Activated T-helper 17 cell treated with anti-CD3 and anti-CD28 coated beads, Interleukin-2, amount 50 U/mL, for 72 hours (primary cell): Measurements from ENCODE around the gene NFE2L2. TPM values are rescaled to one million over a fixed set of nuclear protein-coding genes. Genes with fewer than 3 reads are reported as not detected.
A peak's percentile ranks its signal among the peaks of the same experiment; 100 is the strongest.
"Not testable (repeated sequence)": the region's sequence is repeated elsewhere in the genome, so short reads cannot be mapped to it uniquely, and the experiment has no call there.

ENCODE experiments used
- ATAC-seq: fragments of 150-1000 bp; cut with Tn5 transposase; replicated peaks from 2 replicates; pipeline ENCODE4 v1.10.0; 2021; ENCODE audit warnings: mild to moderate bottlenecking, moderate library complexity
- H3K27ac Mint-ChIP-seq: one replicate; pipeline ENCODE4 v1.8.0; 2022; ENCODE audit warnings: mixed read lengths
- H3K27me3 Mint-ChIP-seq: one replicate; pipeline ENCODE4 v1.8.0; 2022; ENCODE audit warnings: mixed read lengths
- H3K36me3 Mint-ChIP-seq: one replicate; pipeline ENCODE4 v1.8.0; 2022; ENCODE audit warnings: low read depth, mild to moderate bottlenecking, mixed read lengths
- H3K4me1 Mint-ChIP-seq: one replicate; pipeline ENCODE4 v1.8.0; 2022; ENCODE audit warnings: mixed read lengths
- H3K4me3 Mint-ChIP-seq: one replicate; pipeline ENCODE4 v1.8.0; 2022; ENCODE audit warnings: mild to moderate bottlenecking, mixed read lengths
- H3K9me3 Mint-ChIP-seq: one replicate; pipeline ENCODE4 v1.8.0; 2022; ENCODE audit warnings: mixed read lengths
- total RNA-seq, 2 donors: library from RNA; stranded (reverse); gene quantifications; one replicate each; pipeline ENCODE4 v1.2.3, GENCODE V29; 2022

Gene NFE2L2
- total RNA-seq, 2 donors from 2014 or later = 39.3 to 49.4 TPM

DNA sequence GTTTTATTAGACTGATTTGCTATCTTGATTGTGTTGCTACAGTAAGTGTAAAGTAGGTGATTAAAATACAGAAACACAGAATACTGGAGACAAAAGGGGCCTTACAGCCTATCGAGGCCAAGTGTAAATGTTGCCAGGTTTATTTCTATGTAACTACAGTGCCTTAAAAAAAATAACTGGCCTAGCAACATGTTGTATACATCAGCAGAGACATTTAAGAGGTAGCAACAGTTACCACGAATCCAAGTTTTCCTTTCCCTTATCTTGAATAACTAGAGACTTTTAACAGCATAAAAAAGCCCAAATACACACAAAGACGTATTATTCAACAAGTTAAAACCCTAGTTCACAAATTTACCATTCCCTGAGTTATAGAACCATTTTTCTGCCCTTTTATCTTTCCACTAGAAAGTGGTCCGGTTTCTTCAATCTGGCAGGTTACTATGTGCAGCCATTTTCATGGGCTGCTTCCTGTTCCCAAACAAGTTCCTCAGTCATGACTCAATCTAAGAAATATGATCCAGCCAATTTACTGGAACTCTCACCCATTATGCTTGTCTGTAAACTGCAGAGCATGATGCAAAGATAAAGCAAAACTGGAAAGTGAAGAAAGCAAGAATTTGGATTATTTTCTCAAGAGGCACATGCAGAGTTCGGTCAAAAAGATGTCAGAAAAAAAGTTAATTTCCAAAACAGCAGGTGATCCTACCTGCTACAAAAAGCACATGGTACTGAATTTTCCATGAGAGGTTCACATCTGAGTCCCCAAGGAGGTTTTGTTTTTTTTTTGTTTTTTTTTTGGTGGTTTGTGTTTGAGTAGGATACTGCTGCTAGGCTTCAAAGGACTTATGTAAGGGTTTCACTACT is 22.2 kb downstream of the NFE2L2 start:
- Mint-ChIP-seq H3K9me3 (no peaks in the 10 kb centered on the region), H3K27me3 (no peaks in the 10 kb centered on the region), H3K4me3 (peak overlapping the region; percentile 63), H3K4me1 (peaks cover 62% of the 10 kb centered on the region), H3K36me3 (peaks cover 65% of the 10 kb centered on the region), H3K27ac (peak overlapping the region; percentile 91)
- no peak for ATAC-seq

- peak; percentile 16 for ATAC-seq
These were observed 22.8 kb downstream of the NFE2L2 start for GRCh38 chr2:177241711-177242120.

DNA sequence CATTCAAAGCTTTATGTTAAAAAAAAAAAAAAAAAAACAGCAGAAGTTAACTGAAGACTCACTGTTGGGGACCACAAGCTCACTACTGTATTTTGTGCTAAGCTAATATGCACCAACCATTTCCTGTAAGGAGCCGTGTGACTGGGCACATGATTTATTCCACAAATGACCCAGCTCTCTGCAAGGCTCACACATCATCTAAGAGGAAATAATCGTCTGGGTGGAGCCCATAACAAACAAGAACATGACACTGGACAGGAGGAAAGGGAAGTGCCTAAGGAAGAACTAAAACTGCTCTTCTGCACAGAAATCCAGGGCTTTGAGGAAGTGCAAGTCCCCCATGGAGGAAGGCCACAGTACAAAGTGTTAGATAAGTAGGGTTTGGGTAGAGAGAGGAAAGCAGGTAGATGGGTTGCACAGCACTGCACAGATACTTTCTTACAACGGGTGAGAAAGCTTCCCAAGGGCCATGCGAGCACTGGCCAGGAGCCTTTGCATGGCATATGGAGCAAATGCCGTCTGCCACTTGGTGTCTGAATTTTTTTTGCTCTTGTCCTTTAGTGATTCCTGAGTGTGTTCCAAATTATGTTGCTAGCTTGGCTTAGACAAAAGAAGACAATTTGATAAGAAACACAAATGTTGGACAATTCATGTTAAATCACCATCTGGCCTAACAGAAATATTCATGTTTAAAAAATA is 24.4 kb downstream of the NFE2L2 start:
- Mint-ChIP-seq H3K27me3 (no peaks in the 10 kb centered on the region), H3K36me3 (peaks cover 78% of the 10 kb centered on the region), H3K27ac (peak overlapping the region; percentile 91), H3K4me3 (peak overlapping the region; percentile 63), H3K9me3 (no peaks in the 10 kb centered on the region), H3K4me1 (peaks cover 60% of the 10 kb centered on the region)
- ATAC-seq = peak; percentile 82

More at GRCh38 chr2:177241711-177242120, 22.8 kb downstream of the NFE2L2 start:
- no peaks in the 10 kb centered on the region for H3K9me3 Mint-ChIP-seq
- H3K4me1 Mint-ChIP-seq = peaks cover 62% of the 10 kb centered on the region
- peak overlapping the region; percentile 91 for H3K27ac Mint-ChIP-seq
- peaks cover 70% of the 10 kb centered on the region for H3K36me3 Mint-ChIP-seq
- no peaks in the 10 kb centered on the region for H3K27me3 Mint-ChIP-seq
- peak overlapping the region; percentile 63 for H3K4me3 Mint-ChIP-seq

DNA sequence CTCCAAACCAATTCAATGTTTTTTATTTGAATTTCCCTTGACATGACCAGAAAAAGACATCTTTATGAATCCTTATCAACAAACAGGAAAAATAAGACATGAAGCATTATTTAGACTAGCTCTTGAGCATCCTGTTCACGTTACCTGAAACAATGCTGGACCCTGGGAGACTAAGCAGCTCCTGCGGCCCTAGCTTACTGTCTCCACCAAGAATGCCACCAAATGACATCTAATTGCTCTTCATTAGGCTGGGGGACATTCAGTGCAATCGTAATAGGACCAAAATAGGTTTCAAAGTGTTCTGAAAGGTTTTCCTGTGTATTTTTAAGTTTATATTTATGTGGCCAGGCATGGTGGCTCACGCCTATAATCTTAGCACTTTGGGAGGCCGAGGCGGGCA is 25.5 kb downstream of the NFE2L2 start:
- no peak for ATAC-seq
- peaks cover 55% of the 10 kb centered on the region for H3K4me1 Mint-ChIP-seq
- H3K27me3 Mint-ChIP-seq = no peaks in the 10 kb centered on the region
- H3K4me3 Mint-ChIP-seq = peak overlapping the region; percentile 15
- peak overlapping the region; percentile 58 for H3K27ac Mint-ChIP-seq
- peaks cover 78% of the 10 kb centered on the region for H3K36me3 Mint-ChIP-seq
- no peaks in the 10 kb centered on the region for H3K9me3 Mint-ChIP-seq

DNA sequence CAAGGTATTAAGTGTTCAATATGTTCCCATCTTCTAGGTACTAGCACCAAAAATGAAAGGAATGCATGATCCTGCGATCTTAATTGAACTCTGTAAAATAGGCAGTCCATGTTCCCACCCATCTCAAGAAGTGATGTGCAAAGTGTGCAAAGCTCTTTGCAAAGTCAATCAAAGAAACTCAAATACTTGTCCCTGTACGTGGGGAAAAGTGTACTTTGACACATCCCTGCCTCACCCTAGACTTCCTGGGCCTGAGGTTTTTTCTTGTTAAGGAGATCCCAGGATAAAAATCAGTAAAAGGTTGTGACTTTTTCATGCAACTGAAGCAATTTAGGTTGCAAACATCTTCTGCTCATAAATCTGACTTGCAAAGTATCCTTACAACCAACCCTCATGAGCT is 26.6 kb downstream of the NFE2L2 start:
- Mint-ChIP-seq H3K9me3 (no peaks in the 10 kb centered on the region), H3K27ac (no peak overlapping the region), H3K4me1 (peaks cover 51% of the 10 kb centered on the region), H3K27me3 (no peaks in the 10 kb centered on the region), H3K4me3 (no peak overlapping the region), H3K36me3 (peaks cover 82% of the 10 kb centered on the region)
- no peak for ATAC-seq

DNA sequence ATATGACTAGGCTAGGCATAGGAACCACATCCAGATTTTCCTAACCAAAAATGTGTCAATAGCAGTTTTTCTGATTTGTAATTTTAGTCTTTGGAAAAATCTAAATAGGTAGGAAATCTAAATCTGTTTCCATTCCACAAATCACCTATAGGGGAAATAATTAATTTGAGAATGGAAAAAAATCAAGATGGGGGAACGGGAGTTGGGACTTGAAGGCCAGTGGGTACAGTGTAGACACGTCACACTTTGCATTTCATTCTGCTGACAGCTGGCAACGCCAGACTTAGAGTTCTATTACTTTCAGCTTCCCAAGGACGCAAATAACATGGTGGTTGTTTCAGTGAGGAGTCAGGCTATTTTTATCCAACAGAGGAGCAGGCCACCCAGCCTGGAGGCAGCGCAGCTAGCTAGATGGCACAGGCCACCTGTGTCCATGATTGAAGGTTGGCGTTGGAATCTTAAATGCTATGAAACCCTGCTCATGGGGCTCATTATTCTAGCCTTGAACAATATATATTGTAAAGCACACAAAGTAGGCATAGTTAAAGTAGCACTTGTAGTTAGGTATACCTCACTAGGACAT is 28.6 kb downstream of the NFE2L2 start:
- no peak for ATAC-seq
- Mint-ChIP-seq H3K27ac (peak overlapping the region; percentile 66), H3K27me3 (no peaks in the 10 kb centered on the region), H3K36me3 (peaks cover 82% of the 10 kb centered on the region), H3K4me3 (no peak overlapping the region), H3K9me3 (no peaks in the 10 kb centered on the region), H3K4me1 (peaks cover 36% of the 10 kb centered on the region)

GRCh38 chr2:177234267-177234666 is 30.3 kb downstream of the NFE2L2 start:
- H3K9me3 Mint-ChIP-seq = no peaks in the 10 kb centered on the region
- H3K36me3 Mint-ChIP-seq = peaks cover 82% of the 10 kb centered on the region
- H3K4me3 Mint-ChIP-seq = no peak overlapping the region
- H3K27me3 Mint-ChIP-seq = no peaks in the 10 kb centered on the region
- H3K4me1 Mint-ChIP-seq = peaks cover 41% of the 10 kb centered on the region
- no peak for ATAC-seq
- no peak overlapping the region for H3K27ac Mint-ChIP-seq

- Mint-ChIP-seq H3K4me3 (no peak overlapping the region), H3K27ac (no peak overlapping the region), H3K36me3 (peaks cover 89% of the 10 kb centered on the region), H3K27me3 (no peaks in the 10 kb centered on the region), H3K9me3 (no peaks in the 10 kb centered on the region), H3K4me1 (peaks cover 40% of the 10 kb centered on the region)
- ATAC-seq = no peak
These were observed 32.3 kb downstream of the NFE2L2 start for GRCh38 chr2:177232098-177232704.

- Mint-ChIP-seq H3K4me1 (peaks cover 42% of the 10 kb centered on the region), H3K27me3 (no peaks in the 10 kb centered on the region), H3K27ac (peak overlapping the region; percentile 90), H3K4me3 (peak overlapping the region; percentile 50), H3K36me3 (peaks cover 95% of the 10 kb centered on the region), H3K9me3 (no peaks in the 10 kb centered on the region)
- no peak for ATAC-seq
These were observed 33.3 kb downstream of the NFE2L2 start for GRCh38 chr2:177231270-177231669.

- peaks cover 96% of the 10 kb centered on the region for H3K36me3 Mint-ChIP-seq
- ATAC-seq = peak; percentile 82
- no peaks in the 10 kb centered on the region for H3K27me3 Mint-ChIP-seq
- H3K4me1 Mint-ChIP-seq = peaks cover 37% of the 10 kb centered on the region
- H3K4me3 Mint-ChIP-seq = peak overlapping the region; percentile 34
- peak overlapping the region; percentile 55 for H3K27ac Mint-ChIP-seq
- no peaks in the 10 kb centered on the region for H3K9me3 Mint-ChIP-seq
These were observed 34.9 kb downstream of the NFE2L2 start for GRCh38 chr2:177229442-177230242.

GRCh38 chr2:177225965-177226360 is 38.6 kb downstream of the NFE2L2 start:
- Mint-ChIP-seq H3K36me3 (peaks cover 96% of the 10 kb centered on the region), H3K4me3 (no peak overlapping the region), H3K27ac (peak overlapping the region; percentile 43), H3K27me3 (no peaks in the 10 kb centered on the region), H3K9me3 (no peaks in the 10 kb centered on the region), H3K4me1 (peaks cover 33% of the 10 kb centered on the region)
- no peak for ATAC-seq

GRCh38 chr2:177223436-177223835 is 41.1 kb downstream of the NFE2L2 start:
- not testable (repeated sequence) for H3K9me3 Mint-ChIP-seq, H3K4me3 Mint-ChIP-seq, H3K27me3 Mint-ChIP-seq, ATAC-seq, H3K27ac Mint-ChIP-seq
- Mint-ChIP-seq H3K36me3 (peaks cover 99% of the 10 kb centered on the region), H3K4me1 (peaks cover 17% of the 10 kb centered on the region)

- no peaks in the 10 kb centered on the region for H3K27me3 Mint-ChIP-seq
- peaks cover 99% of the 10 kb centered on the region for H3K36me3 Mint-ChIP-seq
- no peak overlapping the region for H3K4me3 Mint-ChIP-seq
- ATAC-seq = no peak
- peaks cover 15% of the 10 kb centered on the region for H3K4me1 Mint-ChIP-seq
- no peaks in the 10 kb centered on the region for H3K9me3 Mint-ChIP-seq
- H3K27ac Mint-ChIP-seq = peak overlapping the region; percentile 48
These were observed 42.6 kb downstream of the NFE2L2 start for GRCh38 chr2:177221970-177222369.

DNA sequence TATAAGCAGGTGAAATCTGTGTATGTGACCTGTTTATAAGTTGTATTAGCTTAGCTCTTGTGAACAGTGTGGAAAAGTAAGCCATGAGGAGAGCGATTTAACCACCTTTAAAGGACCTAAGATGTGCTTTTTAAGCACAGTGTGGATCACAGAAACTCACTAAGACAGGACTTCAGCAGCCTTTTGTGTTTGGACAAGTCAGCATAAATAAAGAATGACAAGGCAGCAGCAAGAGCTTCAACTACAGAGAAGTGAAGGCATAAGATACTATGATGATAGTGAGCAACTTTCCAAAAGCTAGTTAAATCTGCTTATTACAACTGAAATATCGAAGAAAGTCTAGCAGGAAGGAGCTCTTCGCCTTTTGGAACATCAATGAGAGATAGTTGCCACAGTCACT is 43.0 kb downstream of the NFE2L2 start:
- Mint-ChIP-seq H3K4me1 (peaks cover 18% of the 10 kb centered on the region), H3K9me3 (no peaks in the 10 kb centered on the region), H3K27me3 (no peaks in the 10 kb centered on the region), H3K36me3 (peaks cover 99% of the 10 kb centered on the region), H3K27ac (peak overlapping the region; percentile 43), H3K4me3 (no peak overlapping the region)
- no peak for ATAC-seq
